CD4-positive, alpha-beta T cell treated with Interleukin-6 for 4 hours (primary cell): ENCODE results near the gene STARD13.

Experiments
- DNase-seq: peaks from one replicate; pipeline ENCODE4 v3.0.0-alpha.2; 2020; ENCODE audit warnings: mixed read lengths

The STARD13 gene

DNA sequence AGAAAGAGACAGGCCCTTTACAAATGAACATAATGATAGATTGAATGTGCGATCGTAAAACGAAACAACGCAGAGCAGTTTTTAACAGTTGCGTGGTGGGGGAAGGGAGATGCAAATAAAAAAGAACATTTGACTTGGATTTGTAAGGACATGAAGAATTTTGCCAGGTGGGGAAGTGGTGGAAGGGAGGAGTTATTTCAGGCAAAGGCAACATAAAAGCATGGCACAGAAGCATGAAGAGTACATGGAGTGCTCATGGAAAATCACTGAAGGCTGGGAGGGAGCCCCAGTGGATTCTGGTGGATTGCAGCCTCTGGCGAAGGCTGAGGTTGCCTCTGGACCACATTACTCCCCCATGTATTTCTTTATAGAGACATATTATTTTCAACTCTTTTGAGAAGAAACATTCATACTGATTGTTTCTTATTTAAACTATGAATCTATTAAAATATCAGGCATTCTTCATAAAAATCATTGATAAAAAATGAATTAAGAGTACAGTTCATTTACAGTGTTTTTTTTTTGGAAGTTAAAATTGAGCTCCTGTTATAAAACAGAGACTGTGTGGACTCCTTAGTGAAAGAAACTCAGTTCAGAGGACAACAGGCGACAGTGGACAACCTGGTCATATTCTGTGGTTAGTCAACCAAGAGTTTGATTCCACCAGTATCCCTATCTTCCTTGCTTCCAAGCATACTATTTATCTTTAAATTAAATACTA is 57.5 kb downstream of the STARD13 start:
- DNase-seq: no peak

DNA sequence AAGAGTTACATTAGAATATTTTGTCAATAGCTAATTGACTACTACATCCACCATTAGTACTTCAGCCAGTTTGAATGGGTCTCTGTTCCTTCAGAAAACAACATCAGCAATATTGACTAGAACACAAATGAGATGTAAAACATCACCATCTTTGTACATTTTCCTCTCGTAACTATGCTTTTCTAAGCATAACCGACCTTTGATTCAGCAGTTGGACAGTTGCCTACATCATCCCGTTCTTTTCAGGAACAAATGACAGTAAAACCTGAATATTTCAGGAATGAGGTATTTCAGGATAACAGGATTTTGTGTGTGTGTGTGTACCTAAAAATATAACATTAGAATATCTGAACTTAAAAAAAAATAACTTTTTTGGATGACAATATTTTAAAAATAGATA is 60.9 kb downstream of the STARD13 start:
- DNase-seq: no peak

DNA sequence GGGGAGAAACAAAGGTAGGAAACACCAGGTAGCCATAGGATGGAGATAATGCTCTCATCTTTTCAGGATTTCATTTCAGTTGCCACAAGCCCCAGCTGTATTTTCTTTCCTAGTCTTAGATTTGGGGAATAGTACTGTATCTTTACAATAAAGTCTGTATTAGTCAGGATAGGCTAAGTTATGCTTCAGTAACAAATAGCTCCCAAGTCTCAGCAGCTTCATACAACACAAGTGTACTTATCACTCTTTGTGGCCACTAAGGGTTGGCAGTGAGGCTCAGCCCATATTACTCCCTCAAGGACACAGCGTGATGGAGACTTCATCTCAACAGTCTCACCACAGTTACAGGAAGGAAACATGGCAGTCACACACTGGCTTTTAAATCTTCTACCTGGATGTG is 61.4 kb downstream of the STARD13 start:
- DNase-seq: no peak

DNA sequence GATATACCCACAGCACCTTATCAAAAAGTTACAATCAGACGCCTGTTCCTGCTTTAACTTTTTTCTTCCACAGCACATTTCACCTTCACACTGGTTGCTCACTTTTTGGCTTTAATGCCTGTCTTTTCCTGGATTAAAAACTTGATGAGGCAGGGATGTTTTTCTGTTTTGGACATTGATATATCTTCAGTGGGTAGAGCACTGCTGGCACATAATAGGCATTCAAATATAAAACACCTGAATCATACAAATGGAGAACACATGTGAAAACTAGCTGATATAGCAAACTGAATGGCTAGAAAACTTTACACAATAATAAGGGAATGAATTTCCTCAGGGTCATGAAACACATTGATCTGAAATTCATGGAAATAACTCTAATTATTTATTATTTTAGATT is 65.6 kb downstream of the STARD13 start:
- no peak for DNase-seq

DNA sequence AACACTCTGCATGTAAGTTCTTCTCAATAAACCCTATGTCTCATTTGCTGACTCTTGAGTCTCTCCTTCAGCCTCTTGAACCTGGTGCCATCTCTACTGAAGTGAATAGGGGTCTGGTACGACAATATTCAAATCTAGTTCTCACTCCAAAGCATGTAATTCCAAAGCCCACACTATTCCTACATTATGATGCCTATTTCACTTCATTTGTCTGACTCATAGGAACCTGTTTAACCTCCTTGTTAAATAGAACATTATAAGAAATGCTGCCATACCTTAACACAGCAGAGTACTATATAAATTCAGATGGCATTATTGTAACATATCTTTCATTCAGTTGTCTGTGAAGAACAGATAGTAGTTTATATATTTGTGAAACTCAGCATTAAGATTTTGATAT is 67.1 kb downstream of the STARD13 start:
- DNase-seq: no peak

DNA sequence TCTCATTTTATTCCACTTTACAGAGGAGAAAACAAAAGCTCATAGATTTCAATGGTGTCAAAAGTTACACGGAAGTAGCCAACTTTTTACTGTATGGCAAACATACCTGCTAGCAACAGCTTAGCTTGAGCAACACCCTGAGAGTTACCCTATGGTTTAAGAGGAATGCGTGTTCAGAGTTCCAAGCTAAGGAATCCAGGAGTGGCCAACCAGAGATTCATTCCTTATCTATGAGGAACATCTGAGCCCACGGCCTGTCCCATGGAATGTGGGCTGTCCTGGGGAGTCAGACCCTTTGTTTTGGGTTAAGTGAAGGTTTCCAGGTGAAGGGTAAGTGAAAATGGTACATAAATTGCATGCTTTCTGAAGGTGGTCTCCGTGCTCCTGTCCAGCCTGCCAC is 67.5 kb downstream of the STARD13 start:
- no peak for DNase-seq

DNA sequence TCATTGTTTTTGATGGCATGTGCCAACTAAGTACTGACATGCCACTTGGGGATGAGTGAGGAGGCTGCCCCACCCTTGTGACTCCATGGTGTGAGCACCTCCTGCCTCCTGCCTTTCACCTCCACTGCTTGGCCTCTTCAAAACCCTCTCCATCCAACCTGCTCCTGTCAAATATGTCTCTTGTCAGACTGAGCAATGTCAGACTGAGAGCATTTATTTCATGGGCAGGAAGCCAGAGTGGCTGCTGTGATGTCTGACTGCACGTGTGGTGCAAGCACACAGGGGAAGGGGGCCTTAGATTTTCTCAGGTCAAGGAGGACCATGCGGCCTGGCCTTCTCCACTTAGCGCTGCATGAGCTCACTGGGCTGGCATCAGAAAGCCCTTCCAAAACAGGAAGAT is 68.3 kb downstream of the STARD13 start:
- no peak for DNase-seq

DNA sequence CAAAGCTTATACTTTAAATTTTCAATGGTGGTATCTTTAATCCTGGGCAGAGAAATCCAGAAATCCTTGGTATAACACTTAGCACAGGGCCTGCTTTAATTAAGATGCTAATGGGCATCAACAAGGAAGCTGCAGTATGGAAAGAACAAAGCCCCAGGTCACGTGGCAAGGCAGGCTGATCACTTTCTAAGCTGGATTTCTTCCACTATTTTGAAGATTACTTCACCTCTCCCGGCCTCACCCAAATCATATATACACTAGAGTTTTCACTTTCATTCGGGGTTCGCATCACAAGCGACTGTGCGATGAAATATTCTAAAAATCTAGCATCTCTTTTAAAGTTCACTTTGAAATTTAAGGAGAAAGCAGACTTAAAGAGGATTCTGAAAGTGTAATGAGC is 71.8 kb downstream of the STARD13 start:
- no peak for DNase-seq

DNA sequence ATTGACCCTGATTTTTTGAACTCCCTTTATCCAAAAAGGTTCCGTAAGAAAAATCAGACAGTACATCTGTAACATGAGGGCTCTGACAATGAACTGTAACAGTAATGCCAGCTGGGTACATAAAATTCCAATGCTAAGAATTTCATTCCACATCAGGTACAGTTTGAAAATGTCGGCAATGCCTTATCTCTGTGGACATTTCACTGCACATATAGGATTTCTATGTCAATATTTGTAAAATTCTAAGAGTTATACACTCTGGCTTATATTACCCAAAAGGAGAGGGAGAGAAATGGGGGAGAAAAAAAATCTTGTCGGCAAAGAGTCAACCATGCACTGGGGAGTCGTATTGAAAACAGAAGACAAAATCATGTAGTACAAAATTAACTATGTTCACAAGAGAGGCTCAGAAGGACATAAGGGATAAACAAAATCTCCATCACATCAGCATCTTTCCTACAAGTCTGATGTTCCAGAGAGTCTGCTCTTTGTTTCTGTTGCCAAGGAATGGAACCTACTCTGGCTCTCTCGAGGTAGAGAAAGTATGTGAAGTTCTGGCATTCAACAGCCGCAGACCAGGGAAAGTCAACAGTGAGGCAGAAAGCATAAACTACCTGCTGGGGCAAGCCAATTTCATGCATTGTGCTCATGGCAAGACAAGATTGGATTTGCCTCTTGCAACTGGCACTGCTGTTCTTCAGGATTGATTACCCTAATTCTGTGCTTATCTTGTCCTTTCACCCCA is 72.4 kb downstream of the STARD13 start:
- no peak for DNase-seq

DNA sequence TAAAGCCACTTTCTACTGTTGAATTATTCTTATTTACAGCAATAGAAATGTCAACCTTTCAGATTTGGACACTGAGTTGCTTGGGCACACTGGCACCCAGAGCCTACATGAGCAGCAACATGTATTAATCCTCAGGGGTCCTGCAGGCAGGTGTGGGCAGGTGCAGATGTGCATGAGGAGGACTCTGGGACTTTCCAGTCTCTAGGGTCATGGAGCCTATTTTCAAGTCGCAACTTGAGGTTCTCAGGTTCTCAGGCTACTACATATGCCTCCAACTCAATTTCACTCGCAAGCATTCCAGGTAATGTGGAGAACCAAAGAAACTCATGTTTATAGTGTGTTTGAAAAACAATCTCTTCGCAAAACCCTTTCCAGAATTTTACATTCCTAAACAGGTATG is 73.2 kb downstream of the STARD13 start:
- no peak for DNase-seq

DNA sequence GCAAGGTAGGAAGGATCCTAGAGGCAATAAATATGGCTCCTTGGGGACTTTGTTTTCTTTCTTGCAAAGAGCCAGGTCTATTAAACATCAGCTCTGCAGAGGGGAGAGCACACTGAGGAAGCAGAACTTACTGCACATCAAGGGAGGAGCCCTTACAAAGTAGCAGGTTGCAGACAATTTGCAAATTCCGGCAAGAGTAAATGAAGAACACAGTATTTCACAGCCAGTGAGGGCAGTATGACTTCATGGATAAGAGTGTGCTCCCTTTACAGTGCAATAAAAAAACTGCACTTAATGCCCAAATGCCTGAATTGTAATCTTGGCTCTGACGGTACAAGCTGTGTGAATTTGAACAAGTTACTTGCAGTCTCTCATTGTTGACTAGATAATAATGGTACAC is 75.5 kb downstream of the STARD13 start:
- DNase-seq: no peak

DNA sequence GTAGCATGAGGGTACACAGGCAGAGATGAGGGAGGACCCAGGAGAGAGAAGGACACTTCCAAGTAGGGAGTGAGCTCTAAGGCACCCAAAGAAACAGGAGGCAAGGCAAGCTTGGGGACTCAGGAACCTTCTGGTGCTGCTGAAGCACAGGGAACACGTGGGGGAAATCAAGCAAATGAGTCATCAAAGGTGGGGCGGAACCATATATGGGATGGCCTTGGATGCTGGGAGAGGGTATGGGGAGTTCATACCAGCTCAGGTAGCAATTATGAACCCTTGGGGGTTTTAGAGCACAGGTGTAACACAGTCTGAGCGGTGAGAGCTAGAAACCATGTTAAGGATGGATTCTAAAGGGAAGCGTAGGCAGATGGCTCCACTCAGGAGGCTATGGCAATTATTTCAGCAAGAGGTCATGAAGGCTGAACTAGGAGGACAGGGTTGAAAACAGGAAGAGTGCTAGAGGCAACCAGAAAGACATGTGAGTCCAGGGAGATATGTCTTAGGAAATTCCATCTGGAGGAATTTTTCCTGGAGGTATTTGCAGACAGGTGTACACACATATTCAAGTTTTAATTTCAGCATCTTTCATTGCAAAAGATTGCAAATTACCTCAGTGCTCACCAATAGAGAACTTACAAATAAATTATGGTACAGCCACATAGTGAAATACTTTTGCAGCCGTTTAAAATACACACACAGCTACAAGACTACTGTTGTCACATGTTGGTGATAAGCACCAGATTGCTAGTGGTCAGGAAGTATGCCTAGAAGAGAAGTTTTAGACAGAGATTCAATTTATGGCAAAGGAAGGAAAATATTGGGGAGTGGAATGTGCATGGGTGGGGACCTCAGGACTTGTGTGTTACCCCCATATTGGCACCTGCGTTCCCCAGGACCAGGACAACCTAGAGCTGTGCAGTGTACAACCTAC is 77.0 kb downstream of the STARD13 start:
- DNase-seq: no peak

DNA sequence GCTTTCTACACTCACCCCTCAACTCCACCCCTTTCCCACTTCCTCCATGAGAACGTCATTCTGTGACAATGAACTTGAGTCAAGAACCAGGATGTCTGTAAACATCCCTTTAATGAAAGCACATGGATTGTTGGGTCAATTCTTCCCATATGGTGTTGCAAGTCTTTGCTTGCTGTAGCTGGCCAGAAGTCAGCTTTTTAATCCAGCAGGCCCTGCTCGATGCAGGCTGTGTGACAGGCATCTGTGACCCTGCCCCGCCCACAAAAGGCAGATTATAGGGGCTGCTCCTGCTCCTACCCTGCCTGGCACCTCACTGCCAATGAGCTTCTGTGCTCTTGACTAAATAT is 78.0 kb downstream of the STARD13 start:
- no peak for DNase-seq

DNA sequence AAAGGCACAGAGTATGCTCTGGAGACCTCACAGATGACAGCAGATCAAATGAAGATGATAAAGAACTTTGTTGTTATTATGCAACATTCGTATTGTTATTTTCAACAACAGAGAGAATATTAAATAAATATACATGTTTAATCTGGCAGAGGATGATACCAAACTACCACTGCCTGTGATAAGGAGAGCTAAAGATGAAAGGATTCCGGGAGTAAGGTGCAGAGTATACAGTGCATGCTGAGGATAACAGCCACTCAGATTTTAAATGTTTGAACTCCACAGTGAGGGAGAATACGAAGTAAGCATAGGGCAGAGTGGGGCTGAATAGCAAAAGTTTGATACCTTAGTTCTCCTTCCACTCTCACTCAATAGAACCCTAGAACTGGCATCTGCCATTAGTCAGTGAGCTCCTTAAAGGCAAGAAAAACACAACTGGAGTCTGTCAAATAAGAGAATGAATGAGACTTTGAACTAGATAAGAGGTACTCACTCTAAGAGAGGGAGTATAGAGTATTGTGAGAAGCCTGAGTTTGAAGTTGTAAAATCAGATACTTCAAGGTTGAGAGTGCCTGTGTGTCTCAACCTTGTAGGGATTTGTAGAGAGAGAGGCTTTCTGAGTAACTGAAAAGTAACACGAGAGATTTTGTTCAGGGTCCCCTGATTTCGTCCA is 78.5 kb downstream of the STARD13 start:
- no peak for DNase-seq

DNA sequence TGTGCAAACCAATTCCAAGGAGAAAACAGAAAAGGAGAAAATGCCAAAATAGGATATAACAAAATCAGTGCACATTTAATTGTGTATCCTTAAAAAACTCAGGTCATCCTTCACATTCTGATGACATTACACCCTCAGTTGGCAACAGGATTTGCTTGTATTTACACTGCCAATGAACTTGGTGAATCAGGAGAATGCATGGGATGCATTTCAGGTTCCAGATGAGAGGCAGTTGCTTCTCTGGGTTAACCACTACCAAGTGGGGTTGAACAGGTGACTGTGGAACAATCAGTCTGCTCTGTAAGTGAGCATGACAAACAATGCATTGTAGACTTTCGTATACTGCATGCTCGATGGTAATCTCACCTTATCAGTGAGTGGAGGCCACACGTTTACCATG is 79.1 kb downstream of the STARD13 start:
- DNase-seq: no peak

DNA sequence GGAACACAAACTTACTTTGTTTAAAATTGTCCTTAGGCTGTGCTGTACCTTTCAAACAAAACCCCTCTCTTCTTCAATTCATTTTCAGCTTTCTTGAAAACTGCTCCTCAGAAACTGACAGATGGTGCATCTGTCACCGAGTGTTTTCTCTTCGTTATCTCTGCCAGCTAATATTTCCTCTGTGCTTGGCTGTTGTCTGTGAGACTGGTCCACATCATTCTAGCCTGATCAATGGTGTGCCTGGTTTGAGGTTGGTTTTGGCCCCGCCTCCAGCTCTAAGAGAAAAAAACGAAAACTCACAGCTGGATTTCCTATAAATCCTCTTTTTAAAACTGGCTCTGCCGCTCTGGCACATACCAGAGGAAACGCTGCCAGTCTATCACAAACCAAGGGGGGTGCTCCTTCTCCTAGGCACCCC is 79.7 kb downstream of the STARD13 start:
- no peak for DNase-seq

DNA sequence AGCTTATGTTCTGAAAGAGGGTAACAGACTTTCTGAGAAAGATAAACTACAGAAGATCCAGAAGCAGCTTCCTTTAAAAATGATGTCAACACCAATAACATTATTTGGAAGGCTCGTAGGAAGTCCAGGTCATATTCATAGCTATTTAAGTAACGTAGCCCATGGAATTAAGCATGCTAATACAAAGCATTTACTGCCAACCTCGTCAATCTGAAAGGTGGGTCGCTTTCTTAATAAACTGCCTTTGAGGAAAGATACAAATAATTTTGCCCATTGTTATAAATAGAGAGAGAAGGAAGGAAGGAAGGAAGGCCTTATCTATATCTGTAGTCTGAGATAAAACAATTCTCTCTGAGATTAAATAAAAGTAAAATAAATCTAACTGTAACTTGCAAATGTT is 80.3 kb downstream of the STARD13 start:
- DNase-seq: no peak

DNA sequence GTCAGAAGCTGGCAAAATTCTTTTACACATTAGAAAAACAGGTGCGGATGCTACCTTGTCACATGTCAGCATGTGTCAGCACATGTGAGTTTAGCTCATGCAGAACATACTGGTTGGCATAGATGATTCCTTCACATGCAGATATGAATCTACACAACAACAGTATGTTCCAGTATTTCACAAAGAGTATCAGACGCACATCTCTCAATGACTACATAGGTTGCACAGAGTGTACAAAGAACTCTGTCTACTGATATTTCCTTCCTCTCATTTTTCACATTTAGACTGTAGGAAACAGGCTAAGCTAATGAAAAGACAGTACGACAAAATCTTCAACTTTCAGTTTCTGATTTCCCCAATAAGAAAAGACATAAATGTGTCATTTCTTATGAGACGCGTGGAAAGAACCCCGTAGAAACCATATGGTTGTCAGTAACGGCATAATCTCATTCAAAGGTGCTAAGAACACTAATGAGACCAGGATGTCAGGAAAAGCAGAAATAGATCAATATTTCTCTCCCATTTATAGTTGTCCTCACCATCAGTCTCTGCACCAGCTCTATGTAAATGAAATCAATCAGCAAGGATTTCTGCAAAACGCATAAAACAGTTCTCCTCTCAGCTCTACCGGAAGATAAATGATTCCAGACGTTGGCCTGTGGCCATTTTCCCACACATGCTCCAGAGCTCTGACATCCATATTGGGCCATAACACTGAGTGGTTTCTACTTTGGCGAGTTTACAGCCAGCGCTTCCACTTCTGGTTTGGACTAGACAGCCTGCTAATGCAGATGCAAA is 81.2 kb downstream of the STARD13 start:
- DNase-seq: no peak

DNA sequence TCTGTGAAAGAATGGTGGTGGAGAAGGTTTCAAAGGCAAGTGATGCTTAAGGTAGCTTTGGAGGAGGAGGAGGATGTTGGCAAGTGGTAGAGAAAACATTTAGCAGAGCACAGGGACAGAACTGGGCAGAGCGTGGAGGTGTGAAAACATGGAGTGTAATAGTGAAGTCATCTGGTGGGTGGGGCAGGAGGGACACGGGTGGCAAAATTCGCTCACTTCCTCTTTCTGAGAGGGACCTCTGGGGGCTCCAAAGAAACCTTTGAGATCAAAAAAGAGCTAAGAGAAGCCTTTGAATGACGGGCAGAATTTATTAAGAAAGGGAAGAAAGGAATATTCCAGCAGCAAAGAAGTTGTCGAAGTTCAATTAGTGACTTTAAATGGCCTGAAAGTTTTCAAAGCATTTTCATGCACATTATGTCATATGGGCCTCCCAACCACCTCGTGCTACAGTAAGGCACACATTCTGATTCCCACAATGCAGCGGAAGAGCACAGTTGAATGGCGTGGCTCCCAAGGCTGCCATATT is 82.8 kb downstream of the STARD13 start:
- DNase-seq: no peak

DNA sequence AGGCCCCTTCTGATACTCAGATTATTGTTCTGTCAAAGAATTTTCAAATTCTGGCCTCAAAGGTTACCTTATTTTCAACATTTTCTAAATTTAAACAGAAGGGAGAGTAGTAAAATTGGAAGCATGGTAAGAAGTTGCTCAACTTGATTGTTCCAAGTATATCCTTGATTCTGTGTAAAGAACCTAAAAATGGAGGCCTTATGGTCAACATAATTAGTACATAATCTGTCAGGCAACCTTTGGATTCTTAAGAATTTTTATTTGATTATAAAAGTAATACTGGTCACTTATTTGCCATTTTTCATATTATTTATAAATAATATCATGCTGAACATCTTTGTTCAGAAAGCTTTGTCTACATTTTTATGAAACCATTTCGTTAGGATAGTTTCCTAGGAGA is 83.9 kb downstream of the STARD13 start:
- DNase-seq: no peak

DNA sequence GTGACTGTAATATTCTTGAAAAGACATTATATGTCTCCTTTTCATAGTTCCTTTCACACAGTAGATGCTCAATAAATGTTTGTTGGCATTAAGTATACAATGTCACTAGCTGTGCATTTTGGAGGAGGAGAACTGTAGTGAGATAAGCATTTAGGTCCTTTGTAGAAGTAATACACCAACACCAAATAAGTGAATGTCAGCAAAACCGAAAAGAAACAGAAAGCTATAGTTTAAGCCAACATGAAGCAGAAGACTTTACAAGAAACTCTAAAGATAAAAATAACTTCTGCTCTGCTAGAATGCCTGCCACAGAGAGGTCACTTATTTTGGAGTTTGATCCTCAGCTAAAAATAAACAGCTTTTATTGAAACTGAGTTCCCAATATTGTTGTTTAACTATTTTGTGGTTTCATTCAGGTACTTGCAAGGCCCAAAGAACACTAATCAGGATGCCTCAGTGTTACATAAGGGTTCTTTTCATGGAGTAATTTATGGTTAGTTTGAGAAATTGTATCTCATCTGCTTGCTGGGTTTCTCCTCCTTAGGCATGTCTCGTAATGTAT is 86.2 kb downstream of the STARD13 start:
- no peak for DNase-seq

DNA sequence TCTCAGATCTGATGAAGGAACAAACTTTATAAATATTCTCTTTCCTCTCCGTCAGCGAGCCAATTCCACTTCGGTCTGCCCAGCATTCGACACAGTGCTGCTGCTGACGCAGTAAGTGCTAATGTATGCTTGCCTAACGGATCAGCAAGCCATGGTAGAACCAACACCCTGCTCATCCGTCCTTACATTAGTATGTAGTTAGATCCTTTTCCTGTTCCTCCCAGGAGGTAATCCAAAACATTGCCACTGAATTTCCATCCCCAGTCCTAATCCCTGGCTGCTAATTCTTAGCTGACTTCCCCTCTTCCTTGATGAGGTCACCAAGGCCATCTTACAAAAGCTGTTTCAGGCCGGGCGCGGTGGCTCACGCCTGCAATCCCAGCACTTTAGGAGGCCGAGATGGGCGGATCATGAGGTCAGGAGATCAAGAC is 88.0 kb downstream of the STARD13 start:
- DNase-seq: no peak
